GM21576 (cell line): ENCODE measurements around the gene COL17A1.

Experiments used
- ATAC-seq: cut with Tn5 transposase; IDR thresholded peaks from one replicate; pipeline ENCODE4 v1.9.1; 2021; ENCODE audit warnings: mild to moderate bottlenecking, moderate library complexity; ENCODE audit not compliant: unreplicated experiment

The COL17A1 gene

DNA sequence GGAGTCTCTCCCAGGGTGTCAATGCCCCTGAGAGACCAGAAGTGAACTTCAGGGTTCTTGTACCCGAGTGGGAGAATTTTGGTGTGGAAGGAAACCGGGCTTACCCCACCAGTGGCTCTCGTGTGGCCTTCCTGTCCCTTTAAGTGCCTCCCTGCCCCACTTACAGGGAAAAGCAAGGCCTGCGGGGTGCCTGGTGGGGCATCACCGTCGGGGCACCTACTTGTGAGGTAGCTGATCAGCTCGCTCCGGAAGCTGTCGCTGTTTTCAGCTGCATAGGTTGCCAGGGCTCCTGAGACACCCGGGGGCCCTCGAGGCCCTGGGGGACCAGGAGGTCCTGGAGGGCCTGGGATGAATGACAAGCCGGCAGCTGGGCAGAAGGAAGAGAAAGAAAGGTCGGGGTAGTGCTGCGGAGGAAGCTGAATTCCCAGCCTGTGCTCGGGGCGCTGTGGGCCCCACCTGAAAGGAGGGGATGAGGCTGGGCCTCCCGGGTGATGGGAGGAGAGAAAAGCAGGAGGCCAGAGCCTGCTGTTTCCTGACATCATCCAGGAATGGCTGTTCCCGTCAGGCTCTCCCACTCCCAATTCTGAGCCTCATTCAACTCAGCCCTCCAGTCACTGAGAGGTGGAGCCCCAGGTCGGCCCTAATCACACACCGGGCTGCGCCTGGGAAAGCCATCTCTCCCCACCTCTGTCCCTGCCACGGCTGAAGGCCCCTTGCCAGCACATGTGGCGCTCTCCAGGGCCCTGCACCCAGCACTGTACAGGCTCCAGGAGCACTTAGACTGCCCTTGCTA lies 51.1 kb downstream of the COL17A1 start:
- no peak for ATAC-seq

DNA sequence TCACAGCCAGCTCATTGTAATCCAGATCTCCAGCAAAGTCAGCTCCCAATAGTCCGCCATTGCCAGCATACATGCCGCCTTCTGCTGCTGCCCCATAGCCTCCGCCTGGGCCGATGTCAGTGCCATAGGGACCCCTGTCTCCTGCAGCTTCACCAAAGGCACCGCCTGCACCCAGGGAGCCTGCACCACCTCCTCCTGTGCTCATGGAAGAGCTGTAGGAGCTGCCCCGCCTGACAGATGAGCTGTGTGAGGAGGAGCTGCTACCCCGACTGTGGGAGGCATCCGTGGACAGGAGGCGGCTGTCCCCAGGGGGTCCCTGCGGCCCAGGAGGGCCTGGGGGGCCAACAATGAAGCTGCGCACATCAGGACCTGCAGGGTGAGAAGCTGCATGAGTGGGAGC lies 51.7 kb downstream of the COL17A1 start:
- ATAC-seq, result no peak

DNA sequence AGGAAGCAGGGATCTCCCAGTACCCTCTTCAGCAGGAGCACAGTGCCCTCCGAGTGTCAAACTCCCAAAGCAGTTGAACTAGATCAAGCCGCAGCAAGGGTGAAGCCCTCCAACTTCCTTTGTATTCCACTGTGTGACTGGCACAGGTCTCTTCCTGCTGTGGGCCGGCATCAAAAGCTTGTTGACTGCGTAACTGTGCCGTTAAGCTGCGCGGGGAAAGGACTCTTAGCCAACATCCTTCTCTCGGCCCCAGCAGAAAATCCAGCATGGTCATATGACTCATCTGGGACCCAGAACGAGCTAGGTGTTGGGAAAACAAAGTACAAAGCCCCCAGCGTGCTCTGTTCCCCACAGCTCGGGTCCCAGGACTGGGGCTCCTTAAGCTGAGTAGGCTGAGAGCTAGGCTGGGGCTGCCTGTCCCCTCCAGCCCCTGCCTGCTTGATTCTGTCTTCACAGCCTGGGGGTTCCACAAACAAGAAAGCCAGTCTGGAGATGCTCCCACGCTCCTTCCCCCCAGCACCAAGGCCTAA lies 52.2 kb downstream of the COL17A1 start:
- no peak for ATAC-seq

DNA sequence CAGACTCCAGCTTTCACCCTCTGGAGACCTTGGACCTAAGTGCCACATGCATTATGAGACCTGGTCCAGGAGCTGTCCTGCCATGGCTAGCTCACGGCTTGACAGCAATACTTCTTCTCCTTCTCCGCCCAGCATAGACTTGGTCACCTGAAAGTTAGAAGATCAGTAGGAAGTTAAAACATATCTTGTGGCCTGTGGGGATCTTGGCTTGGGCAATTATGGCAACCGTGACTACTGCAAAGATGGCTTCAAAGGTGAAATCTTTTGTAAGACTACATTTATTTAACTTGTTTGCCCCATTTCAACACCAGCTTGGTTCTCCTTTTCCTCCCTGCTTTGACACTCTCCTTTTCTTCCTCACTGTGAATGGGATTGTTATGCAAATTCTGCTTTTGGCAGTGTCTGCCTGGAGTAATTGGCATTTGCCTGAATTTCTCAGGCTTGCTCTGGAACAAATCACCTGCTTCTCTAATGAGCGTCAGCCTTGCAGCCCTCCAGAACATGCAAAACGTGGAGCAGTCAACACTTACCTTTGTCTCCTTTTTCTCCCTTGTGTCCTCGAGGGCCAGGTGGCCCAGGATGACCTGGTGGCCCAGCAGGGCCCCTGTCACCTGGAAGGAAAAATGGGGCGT lies 53.4 kb downstream of the COL17A1 start:
- no peak for ATAC-seq

DNA sequence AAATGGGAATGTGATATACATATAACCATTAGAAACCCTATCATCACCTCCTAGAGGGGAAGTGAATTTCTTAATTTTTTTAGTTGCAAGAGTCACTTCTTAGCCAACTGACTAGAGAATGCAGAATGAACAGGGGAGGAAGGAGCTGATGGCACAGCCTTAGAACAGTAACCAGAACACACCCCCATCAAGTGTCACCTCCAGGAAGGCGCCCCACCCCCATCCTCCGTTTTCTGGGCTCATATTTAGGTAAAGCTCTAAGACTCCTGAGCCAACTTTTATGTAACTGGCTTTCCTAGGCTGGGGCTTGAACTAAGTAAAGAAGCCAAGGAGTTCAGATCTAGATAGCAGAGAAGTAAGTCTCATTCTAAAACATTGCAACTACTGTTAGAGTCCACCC lies 54.0 kb downstream of the COL17A1 start:
- ATAC-seq, result no peak

DNA sequence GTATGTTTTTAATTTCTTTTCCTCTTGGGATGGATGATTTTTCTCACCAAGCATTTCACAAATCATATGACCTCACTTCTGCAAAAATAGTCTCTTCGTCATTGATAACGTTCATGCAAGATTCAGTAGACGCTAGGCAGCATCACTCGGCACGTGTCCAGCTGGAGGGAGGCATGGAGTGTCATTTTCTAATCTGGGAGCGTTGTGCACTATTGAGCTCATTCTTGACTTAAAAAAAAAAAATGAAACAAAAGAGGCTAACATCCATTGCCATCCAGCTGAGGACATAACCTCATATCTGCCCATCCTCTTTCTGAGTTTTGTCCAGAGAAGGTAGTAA lies 56.2 kb downstream of the COL17A1 start:
- ATAC-seq, result no peak

DNA sequence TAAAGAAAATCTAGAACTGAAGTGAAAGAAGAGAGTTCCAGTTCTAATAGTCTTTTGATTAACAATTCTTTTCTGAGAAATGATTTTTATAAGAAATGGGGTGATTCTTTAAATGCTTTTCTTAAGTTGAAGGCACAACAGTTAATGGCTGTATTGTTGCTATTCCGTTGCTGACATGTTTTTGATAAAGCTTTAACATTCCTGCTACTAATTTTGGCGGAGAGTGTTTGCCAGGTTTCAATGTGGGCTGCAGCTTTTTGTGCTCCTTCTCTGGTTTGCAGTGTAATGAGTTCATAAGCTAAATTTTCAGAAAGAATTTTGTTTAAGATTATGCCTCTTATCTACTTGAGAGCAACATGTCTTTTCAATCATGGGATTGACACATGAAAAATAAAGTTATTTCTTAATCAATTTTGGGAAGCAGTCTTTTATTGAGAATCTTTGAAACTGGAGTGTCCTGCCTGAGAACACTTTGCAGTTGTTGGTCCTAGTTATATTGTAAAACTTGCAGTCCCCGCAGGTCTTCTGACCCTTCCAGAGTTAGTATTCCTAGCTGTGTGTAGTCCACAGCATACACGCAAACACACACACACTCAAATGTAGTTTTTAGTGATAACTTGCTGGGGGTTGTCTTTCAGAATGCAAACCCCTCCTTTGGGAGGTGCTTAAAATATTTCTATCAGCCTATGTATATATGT lies 56.7 kb downstream of the COL17A1 start:
- ATAC-seq, result no peak

DNA sequence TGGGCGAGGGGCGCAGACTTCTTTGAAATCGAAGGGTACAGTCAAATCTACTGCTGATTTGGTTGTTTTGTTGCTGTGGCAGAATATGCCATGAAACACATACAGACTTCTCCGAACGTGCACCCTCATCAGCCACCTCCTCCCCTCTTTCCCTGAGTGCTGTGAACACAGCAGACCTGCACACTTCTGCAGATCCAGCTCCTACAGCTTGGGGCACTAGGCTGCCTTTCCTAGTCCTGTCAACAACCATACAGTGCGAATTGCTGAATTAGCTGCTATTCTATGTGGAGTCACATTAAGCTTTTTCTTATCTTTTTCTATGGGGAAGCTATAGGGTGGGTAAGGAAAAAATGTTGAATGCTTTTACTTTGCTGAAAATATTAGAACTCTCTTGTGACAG lies 57.5 kb downstream of the COL17A1 start:
- ATAC-seq, result no peak

DNA sequence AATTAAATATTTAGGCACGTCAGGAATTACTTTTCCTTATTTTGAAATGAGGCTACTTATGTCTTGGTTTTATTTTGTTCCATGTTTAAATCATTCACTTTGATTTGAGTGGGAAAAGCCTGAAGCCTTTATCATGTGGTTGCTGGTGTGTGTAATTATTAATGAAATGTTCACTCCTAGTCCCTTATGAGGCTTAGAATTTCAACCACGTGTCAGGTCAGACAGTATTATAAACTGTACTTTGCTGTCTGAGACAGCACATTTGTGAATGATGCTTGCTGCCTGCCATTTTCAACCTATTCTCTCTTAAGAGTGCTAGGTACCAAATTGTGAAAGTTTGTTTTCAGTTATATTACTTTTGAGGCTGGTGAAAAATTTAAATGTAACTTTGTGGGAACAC lies 58.9 kb downstream of the COL17A1 start:
- no peak for ATAC-seq

DNA sequence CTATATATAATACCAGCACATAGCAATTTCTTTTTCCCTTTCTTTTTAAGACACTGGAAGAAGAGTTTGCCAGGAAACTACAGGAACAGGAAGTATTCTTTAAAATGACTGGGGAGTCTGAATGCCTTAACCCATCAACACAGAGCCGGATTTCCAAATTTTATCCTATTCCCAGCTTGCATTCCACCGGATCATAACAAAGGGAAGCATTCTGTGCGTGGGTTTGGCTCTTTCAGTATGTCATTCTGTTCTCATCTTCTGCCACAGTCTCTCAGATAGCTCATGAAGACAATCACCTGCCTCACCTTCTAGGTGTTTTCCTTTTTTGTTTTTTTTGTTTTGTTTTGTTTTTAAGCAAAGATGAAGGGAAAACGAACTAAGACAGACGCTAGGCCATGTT lies 60.2 kb downstream of the COL17A1 start:
- no peak for ATAC-seq

DNA sequence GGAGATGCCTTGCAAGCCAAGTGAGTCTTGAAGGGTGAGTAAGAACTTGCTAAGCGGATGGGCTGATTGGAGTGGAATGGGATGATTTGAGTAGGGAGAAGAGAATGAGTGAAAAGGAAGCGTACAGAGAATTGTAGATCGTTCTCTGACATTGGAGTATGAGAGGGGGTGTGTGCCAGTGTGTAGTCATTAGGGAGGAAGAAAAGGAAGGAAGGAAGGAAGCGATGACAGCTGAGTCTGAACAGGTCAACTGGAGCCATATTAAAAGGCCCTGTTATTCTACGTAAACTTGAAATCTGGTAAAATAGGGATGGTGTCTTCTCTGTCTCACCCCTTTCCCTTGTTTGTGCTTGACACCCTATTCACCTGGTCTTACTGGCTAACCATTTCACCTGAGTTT lies 63.7 kb downstream of the COL17A1 start:
- no peak for ATAC-seq

DNA sequence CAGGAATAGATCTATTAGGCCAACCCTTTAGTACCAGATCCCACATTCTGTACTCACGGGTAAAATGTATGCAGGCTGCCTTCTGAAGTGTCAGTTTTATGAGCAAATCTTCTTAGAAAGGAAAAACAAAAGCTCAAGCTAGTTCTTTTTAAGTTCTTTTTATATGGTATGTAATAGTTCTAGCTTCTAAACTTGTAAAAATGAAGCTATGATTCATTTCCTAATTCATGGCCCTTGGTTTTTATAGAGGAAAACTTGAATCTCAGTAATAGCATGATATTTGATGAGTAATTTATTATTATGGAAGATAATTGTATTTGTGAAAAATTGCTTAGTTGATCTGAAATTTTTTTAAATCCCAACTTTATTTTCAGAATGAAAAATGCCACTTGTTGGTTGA lies 64.4 kb downstream of the COL17A1 start:
- ATAC-seq, result no peak

DNA sequence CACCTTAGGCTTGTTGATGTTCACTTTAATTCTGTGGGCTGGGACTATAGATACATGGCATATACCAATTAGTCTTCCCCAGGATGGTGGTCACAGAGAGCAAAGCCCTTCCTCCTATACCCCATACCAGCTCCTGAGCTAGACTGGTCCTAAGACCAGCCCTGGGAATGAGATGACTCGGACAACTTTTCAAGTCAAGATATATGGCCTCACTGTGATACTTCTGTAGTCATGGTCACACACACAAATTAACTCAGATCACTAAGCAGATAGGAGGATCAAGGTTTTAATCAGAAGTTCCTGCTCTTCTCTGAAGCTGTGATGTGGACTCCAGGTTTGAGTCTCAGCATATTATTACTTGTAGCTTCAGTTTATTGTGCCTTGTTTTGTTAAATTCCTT lies 65.7 kb downstream of the COL17A1 start:
- no peak for ATAC-seq

DNA sequence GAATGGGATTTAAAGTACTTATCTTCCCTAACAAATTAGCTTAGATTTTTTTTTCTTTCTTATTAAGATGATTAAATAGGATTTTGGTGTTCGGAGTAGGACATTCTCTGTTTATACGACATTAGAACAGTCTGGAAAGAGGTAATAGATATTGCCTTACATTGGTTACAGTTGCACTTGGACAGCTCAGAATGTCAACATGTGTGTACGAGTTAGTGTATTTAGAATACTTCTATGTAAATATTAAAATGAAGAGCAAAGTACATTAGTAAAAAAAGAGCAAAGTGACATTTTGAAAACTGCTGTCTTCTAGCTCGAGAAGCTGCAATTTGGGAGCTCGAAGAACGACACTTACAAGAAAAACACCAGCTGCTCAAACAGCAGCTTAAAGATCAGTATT lies 67.2 kb downstream of the COL17A1 start:
- no peak for ATAC-seq

DNA sequence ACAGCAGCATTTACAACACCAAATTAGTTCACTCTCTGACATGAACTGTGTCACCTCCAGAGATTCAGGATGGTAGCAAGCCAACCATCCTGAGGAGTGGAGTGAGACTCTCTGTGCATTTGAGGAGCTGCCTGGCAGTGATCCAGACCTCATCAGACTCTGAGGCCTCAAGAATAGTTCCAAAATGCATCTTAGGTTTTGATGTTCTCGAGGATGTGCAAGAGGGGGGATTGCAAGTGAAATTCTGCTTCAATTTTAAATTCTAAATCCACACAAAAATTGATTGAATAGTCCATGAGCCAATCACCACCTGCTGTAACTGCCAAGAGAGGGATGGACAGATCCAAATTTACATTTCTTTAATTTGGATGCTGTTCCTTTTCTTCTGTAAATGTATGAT lies 69.0 kb downstream of the COL17A1 start:
- no peak for ATAC-seq

DNA sequence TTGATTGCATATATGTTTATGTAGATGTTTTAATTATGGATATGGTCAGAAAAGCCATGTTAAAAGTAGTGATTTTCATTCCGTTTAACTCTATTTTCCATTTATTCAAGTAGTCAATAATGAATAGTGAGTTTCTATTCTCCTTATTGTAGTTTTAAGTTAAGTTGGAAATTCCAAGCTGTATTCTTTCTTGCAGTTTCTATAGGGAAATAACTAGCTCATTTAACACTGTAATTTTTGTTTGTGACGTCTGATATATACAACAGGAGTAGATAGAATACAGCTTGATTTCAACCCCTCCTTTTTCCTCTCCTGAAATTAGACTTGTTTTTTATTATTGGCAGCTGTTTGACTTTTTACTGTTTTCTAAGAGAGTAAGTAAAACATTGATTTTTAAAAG lies 71.5 kb downstream of the COL17A1 start:
- ATAC-seq, result no peak

DNA sequence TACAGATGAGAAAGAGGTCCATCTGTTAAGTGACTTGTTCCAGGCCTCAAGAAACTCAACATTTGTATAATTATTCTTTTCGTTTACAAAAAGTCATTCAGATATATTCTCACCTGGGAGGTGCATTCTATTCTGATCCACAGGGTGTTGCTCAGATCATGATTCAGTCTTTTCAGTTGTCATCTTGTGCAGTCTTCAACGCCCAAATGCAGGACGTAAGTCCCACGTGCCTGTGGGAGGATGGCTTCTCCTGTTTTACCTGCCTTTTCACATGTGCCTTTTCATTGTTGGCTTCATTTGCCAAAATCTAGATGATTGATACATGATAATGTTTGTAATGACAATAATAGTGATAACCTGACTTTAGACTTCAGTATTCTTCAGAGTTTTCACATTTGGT lies 72.2 kb downstream of the COL17A1 start:
- ATAC-seq, result no peak

DNA sequence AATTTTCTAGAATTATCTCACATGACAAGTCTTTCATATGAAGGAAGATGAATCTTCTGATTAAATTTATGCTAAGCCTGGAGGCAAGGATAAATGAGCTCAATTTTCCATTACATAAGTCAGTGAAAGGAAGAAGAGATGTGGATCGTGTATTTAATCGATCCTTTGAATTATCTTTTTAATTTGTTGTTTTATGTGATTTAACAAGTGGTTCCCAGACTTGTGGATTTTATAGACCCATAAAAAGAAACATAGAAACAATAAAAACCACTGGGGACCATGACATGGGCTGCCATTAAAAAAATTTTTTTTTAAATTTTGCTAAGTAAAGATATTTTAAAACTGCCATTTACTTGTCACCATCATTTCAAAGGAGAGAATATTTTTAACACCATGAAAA lies 73.8 kb downstream of the COL17A1 start:
- no peak for ATAC-seq

DNA sequence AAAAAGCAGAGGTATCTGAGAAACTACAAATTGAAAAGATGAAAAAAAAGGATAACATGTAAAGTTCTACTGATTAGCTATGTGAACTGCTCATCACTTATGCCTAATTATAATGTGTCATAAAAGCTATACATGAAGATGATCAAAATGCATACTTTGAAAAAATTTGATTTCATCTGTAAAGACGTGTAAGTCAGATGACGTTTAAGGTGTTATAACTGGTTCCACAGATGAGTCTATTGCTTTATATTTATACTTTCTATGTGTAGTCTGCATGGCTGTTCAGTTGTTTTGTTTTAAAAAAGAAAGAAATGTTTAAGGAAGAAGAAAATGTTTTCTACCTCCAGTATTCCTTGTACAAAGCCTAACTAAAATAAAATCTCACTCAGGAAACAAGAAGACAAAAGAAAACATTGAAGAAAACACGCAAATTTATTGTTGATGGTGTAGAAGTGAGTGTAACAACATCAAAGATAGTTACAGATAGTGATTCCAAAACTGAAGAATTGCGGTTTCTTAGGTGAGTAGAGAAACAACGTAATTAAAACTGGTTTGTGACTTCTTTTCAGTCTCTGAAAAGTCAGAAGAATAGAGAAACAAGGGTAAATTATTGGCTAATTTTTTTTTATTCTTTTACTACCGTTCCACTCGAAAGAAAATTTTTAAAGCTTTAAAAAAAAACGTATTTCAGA lies 80.4 kb downstream of the COL17A1 start:
- no peak for ATAC-seq

DNA sequence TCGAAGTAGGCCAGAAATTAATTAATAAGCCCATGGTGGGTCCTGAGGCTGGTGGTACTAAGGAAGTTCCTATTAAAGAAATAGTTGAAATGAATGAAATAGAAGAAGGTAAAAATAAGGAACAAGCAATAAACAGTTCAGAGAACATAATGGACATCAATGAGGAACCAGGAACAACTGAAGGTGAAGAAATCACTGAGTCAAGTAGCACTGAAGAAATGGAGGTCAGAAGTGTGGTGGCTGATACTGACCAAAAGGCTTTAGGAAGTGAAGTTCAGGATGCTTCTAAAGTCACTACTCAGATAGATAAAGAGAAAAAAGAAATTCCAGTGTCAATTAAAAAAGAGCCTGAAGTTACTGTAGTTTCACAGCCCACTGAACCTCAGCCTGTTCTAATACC lies 82.8 kb downstream of the COL17A1 start:
- no peak for ATAC-seq

DNA sequence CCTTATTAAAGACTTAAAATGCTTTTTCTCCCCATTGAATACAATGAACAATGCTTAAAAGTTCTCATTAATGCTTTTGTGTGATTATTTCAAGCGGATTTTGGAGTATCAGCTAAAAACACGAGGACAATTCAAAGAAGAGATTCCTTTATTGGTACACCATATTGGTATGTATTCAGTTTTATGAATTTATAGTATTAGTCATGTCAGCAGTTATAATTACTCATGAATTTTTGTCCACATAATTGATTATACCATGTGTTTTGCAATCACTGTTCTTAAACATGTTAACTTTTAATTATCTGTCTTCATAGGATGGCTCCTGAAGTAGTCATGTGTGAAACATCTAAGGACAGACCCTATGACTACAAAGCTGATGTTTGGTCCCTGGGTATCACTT lies 86.9 kb downstream of the COL17A1 start:
- ATAC-seq, result no peak

DNA sequence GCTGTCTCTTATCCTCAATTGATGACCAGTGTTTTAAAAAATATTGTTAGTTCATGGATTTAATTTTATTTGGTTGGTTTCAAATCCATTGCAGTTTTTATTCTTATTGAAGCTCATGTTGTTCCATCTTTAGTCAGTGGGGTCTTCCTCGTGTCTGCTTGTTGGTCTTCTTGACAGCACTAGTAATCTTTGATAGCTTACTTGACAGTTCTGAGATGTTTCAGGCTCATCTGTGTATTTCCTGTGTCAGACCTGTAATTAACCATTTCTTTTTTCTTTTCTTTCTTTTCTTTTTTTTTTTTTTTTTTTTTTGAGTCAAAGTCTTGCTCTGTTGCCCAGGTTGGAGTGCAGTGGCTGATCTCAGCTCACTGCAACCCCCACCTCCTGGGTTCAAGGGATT lies 90.5 kb downstream of the COL17A1 start:
- no peak for ATAC-seq
